Activated T-helper 2 cell treated with anti-CD3 and anti-CD28 coated beads, Interferon-gamma antibody, Interleukin-2, Interleukin-4, amounts not matched to agents 10 μg/mL and 5 μg/mL and 100 μg/mL, durations not matched to agents 14 hours and 24 hours and 36 hours (primary cell): Measurements from ENCODE around the gene CXCL5. TPM values are rescaled to one million over a fixed set of nuclear protein-coding genes. Genes with fewer than 3 reads are reported as not detected.
"Not testable (repeated sequence)": the region's sequence is repeated elsewhere in the genome, so short reads cannot be mapped to it uniquely, and the experiment has no call there.

Experiments
- DNase-seq: peaks from one replicate; pipeline ENCODE4 v3.0.0; 2021; ENCODE audit warnings: low spot score
- H3K27ac Mint-ChIP-seq: one replicate; pipeline ENCODE4 v1.8.0; 2021; ENCODE audit warnings: mixed read lengths
- H3K27me3 Mint-ChIP-seq: one replicate; pipeline ENCODE4 v1.8.0; 2021; ENCODE audit warnings: low read depth, mixed read lengths
- H3K36me3 Mint-ChIP-seq: one replicate; pipeline ENCODE4 v1.8.0; 2021; ENCODE audit warnings: low read depth, mixed read lengths
- H3K4me1 Mint-ChIP-seq: one replicate; pipeline ENCODE4 v1.8.0; 2021; ENCODE audit warnings: low read depth, mixed read lengths
- H3K4me3 Mint-ChIP-seq: one replicate; pipeline ENCODE4 v1.8.0; 2021; ENCODE audit warnings: low read depth, mild to moderate bottlenecking, moderate library complexity, mixed read lengths
- H3K9me3 Mint-ChIP-seq: one replicate; pipeline ENCODE4 v1.8.0; 2021; ENCODE audit warnings: mixed read lengths
- intact Hi-C: fragments of 100-400 bp; cut with micrococcal nuclease; formaldehyde crosslinking; loops from one replicate; pipeline ENCODE4 v1.15.1; 2023
- total RNA-seq: library from RNA; stranded (reverse); gene quantifications from 2 replicates; pipeline ENCODE4 v1.2.3, GENCODE V29; 2022

The CXCL5 gene
- total RNA-seq, 1 donor from 2014 or later = not detected

DNA sequence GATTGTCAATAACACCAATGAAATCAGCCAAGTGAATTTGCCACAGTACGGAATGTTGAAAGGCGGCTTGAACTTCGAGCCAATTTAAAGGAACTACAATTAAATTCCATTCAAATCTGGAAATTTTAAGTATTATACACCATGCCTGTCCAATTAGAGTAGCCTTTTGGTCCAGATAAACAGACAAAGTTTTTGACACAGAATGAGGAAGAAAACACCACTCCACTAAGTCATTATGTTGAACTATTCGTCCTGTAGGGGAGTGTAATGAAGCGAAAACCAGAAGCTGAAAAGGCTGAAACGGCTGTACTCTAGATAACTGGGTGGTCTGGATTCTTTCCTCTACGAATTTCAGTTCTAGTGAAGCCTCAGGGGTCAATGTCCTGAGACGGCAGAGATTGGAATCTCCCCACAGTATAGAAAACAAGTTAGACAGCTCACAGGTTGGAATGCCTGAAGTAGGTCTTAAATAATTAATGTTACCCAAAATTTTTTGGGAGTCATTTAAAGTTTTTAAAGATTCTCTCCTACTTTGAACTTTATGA, 48.0 kb downstream of the CXCL5 start:
- intact Hi-C loops, H3K4me3 Mint-ChIP-seq, H3K27me3 Mint-ChIP-seq, H3K4me1 Mint-ChIP-seq, H3K36me3 Mint-ChIP-seq, DNase-seq, H3K27ac Mint-ChIP-seq, H3K9me3 Mint-ChIP-seq: not testable (repeated sequence)

DNA sequence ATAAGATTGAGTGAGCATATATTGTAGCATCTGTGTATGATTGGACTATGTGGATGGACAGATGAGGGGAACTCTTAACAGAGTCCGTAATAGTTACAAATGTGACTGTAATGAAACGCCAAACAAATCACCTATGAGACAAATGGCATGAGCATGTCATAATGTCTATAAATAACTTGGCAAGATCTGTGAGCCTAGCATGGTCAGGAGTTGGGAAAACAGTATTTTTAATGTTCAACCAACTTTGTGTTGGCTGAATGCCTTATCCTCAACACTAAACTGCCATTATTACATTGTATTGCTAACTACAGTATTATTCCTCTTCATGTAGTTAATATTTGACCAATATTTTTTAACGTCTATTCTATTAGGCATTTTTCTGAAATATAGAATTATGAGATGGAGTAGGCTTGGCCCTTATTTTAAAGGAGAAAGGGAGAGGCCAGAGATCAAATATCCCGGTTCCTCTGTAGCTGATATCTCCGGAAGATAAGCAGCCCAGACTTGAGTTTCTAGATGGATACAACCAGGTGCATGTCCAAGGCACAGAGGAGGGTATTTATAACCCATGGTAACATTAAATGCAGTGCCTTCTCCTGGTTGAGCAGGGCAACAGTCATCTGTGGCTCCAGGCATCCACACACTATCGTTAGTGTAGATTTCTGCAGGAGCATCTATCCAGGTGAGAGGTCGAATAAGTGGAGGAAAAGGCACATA, 49.3 kb downstream of the CXCL5 start:
- H3K4me1 Mint-ChIP-seq = no peaks in the 10 kb centered on the region
- no peak for DNase-seq
- H3K27me3 Mint-ChIP-seq = peaks cover 16% of the 10 kb centered on the region
- no peak overlapping the region for H3K27ac Mint-ChIP-seq
- H3K4me3 Mint-ChIP-seq = no peak overlapping the region
- H3K9me3 Mint-ChIP-seq = no peaks in the 10 kb centered on the region
- intact Hi-C loops = no loop called here
- H3K36me3 Mint-ChIP-seq = no peaks in the 10 kb centered on the region

DNA sequence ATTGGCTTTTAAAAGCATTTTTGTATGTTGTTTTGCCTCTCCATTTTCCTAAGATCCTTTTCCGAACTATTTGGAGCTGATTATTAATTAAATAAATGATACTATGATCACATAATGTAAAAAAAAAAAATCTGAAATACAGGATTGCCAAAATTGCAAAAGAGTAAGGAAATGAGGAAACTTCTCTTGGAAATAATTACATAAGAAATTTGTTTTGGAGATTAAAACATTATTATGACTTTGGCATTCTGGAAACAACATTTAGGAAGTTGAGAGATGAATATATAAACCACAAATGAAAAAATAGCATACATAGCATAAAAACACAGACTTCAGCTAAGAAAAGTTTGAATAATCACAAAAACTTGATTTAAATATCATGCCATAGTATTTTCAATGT, 50.2 kb downstream of the CXCL5 start:
- DNase-seq = no peak
- Mint-ChIP-seq H3K4me3 (no peak overlapping the region), H3K27me3 (peaks cover 22% of the 10 kb centered on the region), H3K36me3 (no peaks in the 10 kb centered on the region), H3K9me3 (no peaks in the 10 kb centered on the region), H3K4me1 (no peaks in the 10 kb centered on the region), H3K27ac (no peak overlapping the region)
- intact Hi-C loops = no loop called here

DNA sequence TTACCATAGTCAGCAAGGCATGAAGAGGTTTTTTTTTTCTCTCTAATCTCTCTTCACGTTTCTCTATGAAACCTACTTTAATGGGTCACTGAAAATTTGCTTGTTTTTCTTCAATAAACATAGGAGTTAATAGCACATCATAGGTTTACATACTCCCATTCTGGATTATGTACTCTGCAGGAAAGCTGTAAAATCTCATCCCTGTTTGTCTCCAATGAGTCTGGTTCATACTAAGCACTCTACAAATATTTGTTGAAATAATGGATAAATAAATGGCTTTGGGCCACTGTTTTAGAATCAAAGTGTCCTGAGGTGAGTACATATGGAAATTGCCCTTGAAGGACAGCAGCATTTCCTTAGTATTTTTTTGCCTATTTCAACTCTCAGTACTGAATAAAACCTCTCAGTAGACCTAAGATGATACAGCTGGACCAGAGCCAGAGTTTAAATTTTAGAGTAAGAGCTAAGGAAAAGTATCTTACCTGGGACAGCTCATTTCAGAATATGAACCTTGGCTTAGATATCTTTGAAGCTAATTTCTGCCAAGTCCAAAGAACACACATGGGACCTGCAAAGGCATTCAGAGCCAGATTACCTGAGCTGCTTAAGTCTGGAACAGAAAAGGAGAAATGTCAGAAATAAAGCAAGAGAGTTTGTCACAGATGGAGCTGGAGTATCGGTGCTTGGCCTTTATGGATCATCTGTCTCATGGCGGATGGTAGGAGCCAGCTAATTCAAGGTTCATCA, 51.1 kb downstream of the CXCL5 start:
- intact Hi-C loops = no loop called here

DNA sequence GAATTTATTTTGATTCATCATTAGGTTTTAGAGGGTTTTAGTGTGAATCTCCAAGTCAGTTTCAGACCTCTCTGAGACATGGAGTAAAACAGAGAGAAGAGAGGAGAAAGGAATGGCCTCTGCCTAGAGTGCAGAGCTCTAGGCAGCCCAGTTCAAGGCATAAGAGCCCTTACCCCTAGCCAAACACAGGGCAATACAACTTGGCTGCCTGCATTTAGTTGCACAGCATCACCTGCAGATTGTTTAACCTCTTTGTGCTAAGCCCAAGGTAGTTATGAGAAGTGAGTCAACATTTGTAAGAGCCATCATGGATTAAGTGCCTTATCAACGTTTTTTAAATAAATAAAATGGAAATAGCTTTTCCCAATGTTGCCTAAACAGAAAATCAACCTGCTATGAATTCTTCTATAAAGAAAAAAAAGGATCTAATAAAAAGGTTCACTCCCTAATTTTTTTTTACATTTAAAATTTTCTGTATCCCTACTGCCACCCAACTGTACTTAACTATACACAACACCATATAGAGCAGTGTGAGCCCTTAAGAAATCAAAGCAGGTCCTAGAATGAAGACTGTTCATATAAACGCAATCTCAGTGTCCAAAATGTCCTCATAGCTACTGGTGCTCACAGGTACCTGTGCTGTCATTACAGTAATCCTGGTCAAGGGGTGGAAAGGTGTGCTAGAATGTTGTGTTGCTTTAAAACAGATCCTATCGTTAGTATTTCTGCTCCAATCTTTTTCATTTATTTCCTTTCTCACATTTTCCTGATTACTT, 52.6 kb downstream of the CXCL5 start:
- DNase-seq = no peak
- H3K9me3 Mint-ChIP-seq = no peaks in the 10 kb centered on the region
- peaks cover 29% of the 10 kb centered on the region for H3K27me3 Mint-ChIP-seq
- no peak overlapping the region for H3K27ac Mint-ChIP-seq
- no peak overlapping the region for H3K4me3 Mint-ChIP-seq
- H3K36me3 Mint-ChIP-seq = no peaks in the 10 kb centered on the region
- no peaks in the 10 kb centered on the region for H3K4me1 Mint-ChIP-seq
- intact Hi-C loops = no loop called here

More for the DNA sequence above, 51.1 kb downstream of the CXCL5 start:
- H3K27me3 Mint-ChIP-seq = peaks cover 28% of the 10 kb centered on the region
- no peak overlapping the region for H3K27ac Mint-ChIP-seq
- H3K4me3 Mint-ChIP-seq = no peak overlapping the region
- no peaks in the 10 kb centered on the region for H3K36me3 Mint-ChIP-seq
- H3K9me3 Mint-ChIP-seq = no peaks in the 10 kb centered on the region
- no peaks in the 10 kb centered on the region for H3K4me1 Mint-ChIP-seq
- no peak for DNase-seq

Other genes starting within 250 kb of the CXCL5 start
- gene CXCL6, start 162.0 kb downstream of the CXCL5 start, total RNA-seq = not detected in 2 replicates
- gene PF4V1, start 145.4 kb downstream of the CXCL5 start, total RNA-seq = not detected in 2 replicates
- gene CXCL1, start 129.3 kb downstream of the CXCL5 start, total RNA-seq = not detected in 2 replicates
- gene PF4, start 16.6 kb downstream of the CXCL5 start, total RNA-seq = not detected in 2 replicates
- gene PPBP, start 10.5 kb downstream of the CXCL5 start, total RNA-seq = not detected in 2 replicates
- 0.14 TPM in 1 of 2 replicates, not detected in the other for gene CXCL3, start 40.0 kb upstream of the CXCL5 start, total RNA-seq
- gene CXCL2, start 100.5 kb upstream of the CXCL5 start, total RNA-seq = not detected in 2 replicates
- 8.6 TPM in 2 replicates for gene MTHFD2L, start 159.4 kb upstream of the CXCL5 start, total RNA-seq